CD8-positive, alpha-beta memory T cell (primary cell): Measurements from ENCODE around the gene JAK3. TPM values are rescaled to one million over a fixed set of nuclear protein-coding genes. Genes with fewer than 3 reads are reported as not detected.

Experiments
- CTCF ChIA-PET: fragments of 350-600 bp; sonication (Branson Sonifier 250); formaldehyde crosslinking; loops from one replicate; lab custom pipeline; 2021; ENCODE audit warnings: antibody characterized with exemption; lab: Charles Lee
- POLR2A ChIA-PET: fragments of 350-600 bp; sonication (Branson Sonifier 250); formaldehyde crosslinking; loops from one replicate; lab custom pipeline; 2021; ENCODE audit warnings: antibody characterized with exemption; lab: Charles Lee
- DNase-seq, 5 donors: peaks; one replicate each; pipeline versions ENCODE4 v3.0.0 to v3.0.0-alpha.2; 2020 to 2022; ENCODE audit warnings: mixed read lengths in 1 of 5
- H3K27ac ChIP-seq: one replicate; pipeline ENCODE4 v1.7.0; 2013; ENCODE audit warnings: low read depth, mild to moderate bottlenecking, low read length, moderate library complexity
- H3K27me3 ChIP-seq: 2 replicates; pipeline ENCODE4 v1.7.0; 2013; ENCODE audit warnings: low read length, mild to moderate bottlenecking; ENCODE audit not compliant: insufficient read depth, poor library complexity, severe bottlenecking
- H3K36me3 ChIP-seq: 2 replicates; pipeline ENCODE4 v1.7.0; 2013; ENCODE audit warnings: mild to moderate bottlenecking, low read length, moderate library complexity; ENCODE audit not compliant: insufficient read depth
- H3K4me1 ChIP-seq: 2 replicates; pipeline ENCODE4 v1.7.0; 2013; ENCODE audit warnings: mild to moderate bottlenecking, low read length, moderate library complexity; ENCODE audit not compliant: insufficient read depth
- H3K4me3 ChIP-seq: 2 replicates; pipeline ENCODE4 v1.7.0; 2013; ENCODE audit warnings: mild to moderate bottlenecking, low read length
- H3K9me3 ChIP-seq: 2 replicates; pipeline ENCODE4 v1.7.0; 2013; ENCODE audit warnings: mild to moderate bottlenecking, low read length
- H3K27ac Mint-ChIP-seq, 8 donors: one replicate each; pipeline ENCODE4 v1.8.0; 2020 to 2021; ENCODE audit warnings: mixed read lengths in 8 of 8, mild to moderate bottlenecking in 6 of 8, inconsistent platforms in 3 of 8, moderate library complexity in 3 of 8
- H3K27me3 Mint-ChIP-seq, 2 donors: one replicate each; pipeline ENCODE4 v1.8.0; 2020 to 2021; ENCODE audit warnings: mixed read lengths in 2 of 2, mild to moderate bottlenecking in 1 of 2, moderate library complexity in 1 of 2
- H3K36me3 Mint-ChIP-seq, 3 donors: one replicate each; pipeline ENCODE4 v1.8.0; 2020 to 2021; ENCODE audit warnings: mixed read lengths in 3 of 3, inconsistent platforms in 1 of 3, mild to moderate bottlenecking in 1 of 3
- H3K4me1 Mint-ChIP-seq, 3 donors: one replicate each; pipeline ENCODE4 v1.8.0; 2020 to 2021; ENCODE audit warnings: mixed read lengths in 3 of 3, inconsistent platforms in 1 of 3, mild to moderate bottlenecking in 1 of 3
- H3K4me3 Mint-ChIP-seq, 7 donors: one replicate each; pipeline ENCODE4 v1.8.0; 2020 to 2021; ENCODE audit warnings: mixed read lengths in 7 of 7, mild to moderate bottlenecking in 6 of 7, moderate library complexity in 4 of 7, inconsistent platforms in 2 of 7
- H3K9me3 Mint-ChIP-seq, 5 donors: one replicate each; pipeline ENCODE4 v1.8.0; 2020 to 2022; ENCODE audit warnings: mixed read lengths in 5 of 5, mild to moderate bottlenecking in 3 of 5, moderate library complexity in 2 of 5, inconsistent platforms in 1 of 5
- polyA plus RNA-seq: library from polyadenylated mRNA; unstranded; fragments of 300-500 nt; fragmentation: Illumina TruSeq; gene quantifications from one replicate; pipeline ENCODE4 v1.2.3, GENCODE V29; 2021
- total RNA-seq, 2 experiments: library from RNA; stranded (reverse); gene quantifications; one replicate each; pipeline ENCODE4 v1.2.3, GENCODE V29; 2021

Gene JAK3
- total and polyA plus RNA-seq, 3 experiments from 2014 or later = 84.0 to 125 (median 119) TPM

- H3K4me3 Mint-ChIP-seq = no peak overlapping the region
- ChIA-PET CTCF (interaction anchor here (1.4 to 3.0 kb wide), 2 partner anchors 15 to 98 kb away, joined by 3 to 7 read pairs; partner anchors contain the start of gene CCDC124), POLR2A (interaction anchor here (0.5 kb wide), 1 partner anchor 1567 kb away, joined by 3 read pairs; no protein-coding TSS in a partner anchor)
These were observed 13.2 kb downstream of the JAK3 start for GRCh38 chr19:17834350-17835181.

GRCh38 chr19:17832443-17833208, 15.2 kb downstream of the JAK3 start:
- Mint-ChIP-seq H3K4me3 (no peak overlapping the region), H3K9me3 (peaks cover 0 to 2% (median 0%) of the 10 kb centered on the region in 5 donors), H3K27me3 (no peaks in the 10 kb centered on the region), H3K27ac (peak overlapping the region in 2 of 8 donors; percentile 54 to 61), H3K36me3 (peaks cover 10 to 81% (median 21%) of the 10 kb centered on the region in 3 donors), H3K4me1 (peaks cover 5 to 16% (median 15%) of the 10 kb centered on the region in 3 donors)
- Histone ChIP-seq H3K27ac (no peak overlapping the region), H3K4me3 (no peak overlapping the region), H3K36me3 (peaks cover 61% of the 10 kb centered on the region), H3K9me3 (no peaks in the 10 kb centered on the region), H3K4me1 (no peaks in the 10 kb centered on the region), H3K27me3 (no peaks in the 10 kb centered on the region)
- ChIA-PET CTCF (interaction anchor here (0.9 to 3.0 kb wide), 3 partner anchors 17 to 30 kb away, joined by 3 to 7 read pairs (median 4); partner anchors contain the start of gene RPL18A), POLR2A (interaction anchor here (0.6 kb wide), 1 partner anchor 1798 kb away, joined by 3 read pairs; no protein-coding TSS in a partner anchor)
- no peak for DNase-seq

More at GRCh38 chr19:17834350-17835181, 13.2 kb downstream of the JAK3 start:
- Histone ChIP-seq H3K4me3 (no peak overlapping the region), H3K4me1 (no peaks in the 10 kb centered on the region), H3K27ac (no peak overlapping the region), H3K36me3 (peaks cover 74% of the 10 kb centered on the region), H3K9me3 (no peaks in the 10 kb centered on the region), H3K27me3 (no peaks in the 10 kb centered on the region)
- Mint-ChIP-seq H3K27ac (peak overlapping the region in 4 of 8 donors; percentile 55 to 79 (median 62)), H3K9me3 (peaks cover 0 to 2% (median 0%) of the 10 kb centered on the region in 5 donors), H3K36me3 (peaks cover 14 to 86% (median 22%) of the 10 kb centered on the region in 3 donors), H3K4me1 (peaks cover 5 to 21% (median 12%) of the 10 kb centered on the region in 3 donors), H3K27me3 (no peaks in the 10 kb centered on the region)
- no peak for DNase-seq

DNA sequence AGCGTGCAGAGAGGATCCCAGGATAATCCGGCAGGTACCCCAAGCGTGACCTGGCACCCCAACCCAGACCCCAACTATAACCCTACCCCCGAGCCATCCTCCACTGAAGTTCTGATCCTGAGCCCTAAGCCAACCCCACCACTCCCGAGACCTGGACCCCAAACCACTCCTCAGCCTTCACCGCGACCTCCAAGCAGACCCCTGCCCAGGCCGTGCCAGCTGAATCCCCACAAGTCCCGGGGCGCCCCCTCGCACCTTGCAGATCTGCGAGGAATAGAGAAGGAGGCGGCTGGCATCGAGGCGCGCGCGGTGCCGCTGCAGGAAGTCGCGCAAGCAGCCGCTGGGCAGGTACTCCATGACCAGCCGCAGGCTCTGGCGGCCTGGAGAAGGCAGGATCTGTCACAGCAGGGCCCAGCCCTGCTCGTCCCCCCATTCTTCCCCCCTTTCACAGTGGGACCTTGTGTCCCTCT, 16.3 kb downstream of the JAK3 start:
- ChIA-PET POLR2A (no interaction called here), CTCF (interaction anchor here (1.4 kb wide), 1 partner anchor 29 kb away, joined by 3 read pairs; no protein-coding TSS in a partner anchor)

DNA sequence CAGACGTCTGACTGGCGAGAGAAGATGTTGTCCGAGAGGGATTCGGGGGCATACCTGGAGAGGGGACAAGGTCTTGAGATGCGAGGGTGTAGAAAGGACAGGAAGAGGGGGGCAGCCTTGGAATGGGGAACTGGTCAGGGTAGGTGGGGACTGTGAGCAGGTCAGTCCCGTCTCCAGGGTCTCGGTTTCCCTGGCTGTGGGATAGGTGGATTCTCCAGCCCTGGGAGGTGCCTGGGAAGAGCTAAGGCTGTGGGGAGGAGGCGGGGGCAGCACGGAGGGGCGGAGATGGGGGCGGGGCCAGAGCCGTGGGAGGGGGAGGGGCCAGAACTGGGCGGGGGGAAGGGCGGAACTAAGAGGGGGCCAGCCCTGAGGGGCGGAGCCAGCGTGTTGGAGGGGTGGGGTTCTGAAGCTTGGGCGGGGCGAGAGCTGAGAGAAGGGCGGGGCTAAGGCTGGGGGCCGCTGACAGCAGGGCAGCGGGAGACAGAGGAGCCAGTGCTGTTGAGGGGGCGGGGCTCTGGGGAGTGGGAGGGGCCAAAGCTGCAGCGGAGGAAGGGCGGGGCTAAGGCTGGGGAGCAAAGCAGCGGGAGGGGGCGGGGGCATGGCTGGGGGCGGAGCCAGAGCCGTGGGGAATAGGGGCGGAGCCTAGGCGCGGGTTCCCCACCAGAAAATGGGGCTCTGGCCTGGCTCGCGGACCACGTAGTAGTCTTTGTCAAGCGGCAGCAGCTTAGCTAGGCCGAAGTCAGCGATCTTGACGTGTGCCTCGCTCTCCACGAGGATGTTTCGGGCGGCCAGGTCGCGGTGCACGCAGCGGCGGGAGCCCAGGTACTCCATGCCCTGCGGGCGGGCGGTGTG, 17.0 kb downstream of the JAK3 start:
- ChIA-PET POLR2A (no interaction called here), CTCF (interaction anchor here (1.4 kb wide), 1 partner anchor 28 kb away, joined by 3 read pairs; no protein-coding TSS in a partner anchor)
- no peaks in the 10 kb centered on the region for H3K4me1 ChIP-seq
- H3K27me3 ChIP-seq = no peaks in the 10 kb centered on the region
- peaks cover 50% of the 10 kb centered on the region for H3K36me3 ChIP-seq
- Mint-ChIP-seq H3K4me3 (no peak overlapping the region), H3K27me3 (no peaks in the 10 kb centered on the region), H3K27ac (peak overlapping the region in 1 of 8 donors; percentile 47), H3K9me3 (peaks cover 0 to 2% (median 0%) of the 10 kb centered on the region in 5 donors), H3K4me1 (peaks cover 0 to 13% (median 7%) of the 10 kb centered on the region in 3 donors), H3K36me3 (peaks cover 10 to 74% (median 17%) of the 10 kb centered on the region in 3 donors)
- H3K27ac ChIP-seq = no peak overlapping the region
- H3K9me3 ChIP-seq = no peaks in the 10 kb centered on the region
- no peak overlapping the region for H3K4me3 ChIP-seq
- peak in 3 of 5 donors; percentile 20 to 35 (median 25) for DNase-seq

More for the DNA sequence above, 16.3 kb downstream of the JAK3 start:
- H3K4me3 Mint-ChIP-seq = no peak overlapping the region
- Histone ChIP-seq H3K4me1 (no peaks in the 10 kb centered on the region), H3K36me3 (peaks cover 57% of the 10 kb centered on the region), H3K27me3 (no peaks in the 10 kb centered on the region), H3K27ac (no peak overlapping the region), H3K9me3 (no peaks in the 10 kb centered on the region), H3K4me3 (no peak overlapping the region)
- DNase-seq = no peak
- peaks cover 10 to 79% (median 18%) of the 10 kb centered on the region in 3 donors for H3K36me3 Mint-ChIP-seq
- H3K9me3 Mint-ChIP-seq = peaks cover 0 to 2% (median 0%) of the 10 kb centered on the region in 5 donors
- peaks cover 1 to 14% (median 12%) of the 10 kb centered on the region in 3 donors for H3K4me1 Mint-ChIP-seq
- no peaks in the 10 kb centered on the region for H3K27me3 Mint-ChIP-seq
- peak overlapping the region in 1 of 8 donors; percentile 11 for H3K27ac Mint-ChIP-seq

GRCh38 chr19:17829855-17830566, 17.8 kb downstream of the JAK3 start:
- Histone ChIP-seq H3K4me3 (no peak overlapping the region), H3K36me3 (peaks cover 42% of the 10 kb centered on the region), H3K27me3 (no peaks in the 10 kb centered on the region), H3K9me3 (no peaks in the 10 kb centered on the region), H3K27ac (no peak overlapping the region), H3K4me1 (no peaks in the 10 kb centered on the region)
- no peak for DNase-seq
- H3K4me1 Mint-ChIP-seq = peaks cover 0 to 7% (median 0%) of the 10 kb centered on the region in 3 donors
- ChIA-PET CTCF (no interaction called here), POLR2A (no interaction called here)
- no peaks in the 10 kb centered on the region for H3K27me3 Mint-ChIP-seq
- no peaks in the 10 kb centered on the region for H3K9me3 Mint-ChIP-seq
- H3K27ac Mint-ChIP-seq = peak overlapping the region in 2 of 8 donors; percentile 35 to 47
- no peak overlapping the region for H3K4me3 Mint-ChIP-seq
- H3K36me3 Mint-ChIP-seq = peaks cover 4 to 71% (median 10%) of the 10 kb centered on the region in 3 donors

GRCh38 chr19:17826508-17827056, 21.2 kb downstream of the JAK3 start:
- Histone ChIP-seq H3K27me3 (no peaks in the 10 kb centered on the region), H3K36me3 (peaks cover 19% of the 10 kb centered on the region), H3K4me1 (no peaks in the 10 kb centered on the region), H3K4me3 (no peak overlapping the region), H3K9me3 (no peaks in the 10 kb centered on the region), H3K27ac (no peak overlapping the region)
- H3K4me3 Mint-ChIP-seq = no peak overlapping the region
- ChIA-PET POLR2A (interaction anchor here (0.6 kb wide), 1 partner anchor 20 kb away, joined by 3 read pairs; no protein-coding TSS in a partner anchor), CTCF (interaction anchor here (1.5 kb wide), 1 partner anchor 44 kb away, joined by 3 read pairs; no protein-coding TSS in a partner anchor)
- no peak overlapping the region for H3K27ac Mint-ChIP-seq
- DNase-seq = no peak
- H3K4me1 Mint-ChIP-seq = peaks cover 0 to 4% (median 0%) of the 10 kb centered on the region in 3 donors
- no peaks in the 10 kb centered on the region for H3K9me3 Mint-ChIP-seq
- H3K27me3 Mint-ChIP-seq = peaks cover 0 to 2% of the 10 kb centered on the region in 2 donors
- H3K36me3 Mint-ChIP-seq = peaks cover under 1 to 42% (median 4%) of the 10 kb centered on the region in 3 donors
